Adrenal gland (tissue), 12 donors: ENCODE measurements around the gene UBAP1. TPM values are rescaled to one million over a fixed set of nuclear protein-coding genes. Genes with fewer than 3 reads are reported as not detected.

Experiments used
- DNase-seq, 7 donors: peaks; one replicate each; pipeline ENCODE4 v3.0.0-alpha.2; 2019 to 2020
- H3K27ac ChIP-seq, 5 donors: fragments of 200-600 bp; sonication (generic) in 4 of 5; 1 replicate in 3 of 5; 2 replicates in 2 of 5; pipeline versions ENCODE4 v1.5.1 to v1.8.0; 2016 to 2020; ENCODE audit warnings: mild to moderate bottlenecking in 1 of 5
- H3K27me3 ChIP-seq: fragments of 200-600 bp; 2 replicates; pipeline ENCODE4 v1.8.0; 2021
- H3K36me3 ChIP-seq, 2 donors: fragments of 200-600 bp; replicated peaks in 1 of 2; 1 replicate in 1 of 2; 2 replicates in 1 of 2; pipeline versions ENCODE4 v1.5.1 to v1.8.0; 2018 to 2022
- H3K4me1 ChIP-seq, 2 donors: fragments of 200-600 bp; replicated peaks in 1 of 2; 1 replicate in 1 of 2; 2 replicates in 1 of 2; pipeline versions ENCODE4 v1.5.1 to v1.8.0; 2018 to 2021
- H3K4me3 ChIP-seq, 4 donors: fragments of 200-600 bp; sonication (generic) in 3 of 4; one replicate each; pipeline ENCODE4 v1.5.1; 2016 to 2018
- H3K9me3 ChIP-seq, 3 donors: fragments of 200-600 bp; sonication (generic) in 1 of 3; replicated peaks in 1 of 3; 1 replicate in 2 of 3; 2 replicates in 1 of 3; pipeline versions ENCODE4 v1.5.1 to v1.8.0; 2016 to 2021
- CTCF ChIP-seq, 6 experiments: fragments of 450-650 bp in 4 of 6; fragments of 200-600 bp in 2 of 6; sonication (generic) in 1 of 6; IDR thresholded peaks; 1 replicate in 5 of 6; 2 replicates in 1 of 6; pipeline versions ENCODE4 v1.5.1 to v1.8.0; 2016 to 2021; ENCODE audit warnings: antibody characterized with exemption in 6 of 6, mild to moderate bottlenecking in 2 of 6, moderate library complexity in 1 of 6
- POLR2A ChIP-seq, 2 donors: fragments of 450-650 bp; IDR thresholded peaks; one replicate each; pipeline ENCODE4 v1.6.1; 2017; ENCODE audit warnings: antibody characterized with exemption in 2 of 2, mild to moderate bottlenecking in 2 of 2, moderate library complexity in 1 of 2
- WGBS, 4 donors: extraction: QIAGEN DNeasy Blood & Tissue Kit in 2 of 4; methylation state at CpG; one replicate each; pipeline versions ENCODE4 v1.1.5 to v1.1.7; 2013 to 2017; 5-methylcytosine and 5-hydroxymethylcytosine counted together
- intact Hi-C, 2 donors: fragments of 100-400 bp; cut with DNase I; formaldehyde crosslinking; loops; one replicate each; pipeline versions ENCODE4 v1.14.1 to v1.15.0; 2022 to 2023
- polyA plus RNA-seq, 3 donors: library from polyadenylated mRNA; stranded (reverse); fragments of 200-250 nt in 2 of 3; fragments of 350-450 nt in 1 of 3; fragmentation: Illumina TruSeq in 1 of 3; extraction: RNeasy Lipid Tissue Mini Kit (QIAGEN cat#74804) in 1 of 3; gene quantifications; one replicate each; pipeline ENCODE4 v1.2.3, GENCODE V29; 2013 to 2014
- total RNA-seq, 9 donors: library from RNA; depleted of rRNA in 4 of 9; stranded (reverse); fragments of >200 nt in 4 of 9; fragments of 120-200 nt in 1 of 9; fragmentation: NEBNext Ultra II Directional in 1 of 9; extraction: Animal tissue kit (Norgen Biotek cat#: 25700) in 1 of 9; gene quantifications; one replicate each; pipeline versions ENCODE4 v1.1.0 to v1.2.4, GENCODE V29; 2013 to 2023
- donor health status: healthy with polysubstance abuse.
- donor health status: Bipolar disorder and iron deficiency.
- donor health status: DM: yes; HTN: yes; CAD: no.
- donor health status: DM: no; HTN: no; CAD: no.
- donor health status: DM: no; HTN: no; CAD: no.
- donor health status: DM: yes; HTN: yes; CAD: no.

The UBAP1 gene
- total and polyA plus RNA-seq, 12 donors, result 34.8 to 146 (median 77.4) TPM

- H3K27ac ChIP-seq, result no peak overlapping the region
- H3K4me1 ChIP-seq, result no peaks in the 10 kb centered on the region
- H3K27me3 ChIP-seq, result no peaks in the 10 kb centered on the region
- no peak overlapping the region for H3K4me3 ChIP-seq
- H3K36me3 ChIP-seq, result no peaks in the 10 kb centered on the region
- WGBS, 4 donors, result 96 to 99% (median 97%) methylated on average over 6 of the region's 6 CpGs
- DNase-seq, result no peak
- TF ChIP-seq CTCF (IDR thresholded peaks at IDR 0.05), result no peak
- TF ChIP-seq POLR2A (IDR thresholded peaks at IDR 0.05), result no peak
- intact Hi-C loops, result no loop called here
- no peaks in the 10 kb centered on the region for H3K9me3 ChIP-seq
Measured at GRCh38 chr9:34275811-34276210, 97.0 kb downstream of the UBAP1 start.

- no peak overlapping the region for H3K27ac ChIP-seq
- 89 to 95% (median 92%) methylated on average over 3 of the region's 3 CpGs for WGBS, 4 donors
- no peak for DNase-seq
- no peaks in the 10 kb centered on the region for H3K27me3 ChIP-seq
- H3K4me3 ChIP-seq, result no peak overlapping the region
- H3K9me3 ChIP-seq, result no peaks in the 10 kb centered on the region
- no peaks in the 10 kb centered on the region for H3K36me3 ChIP-seq
- TF ChIP-seq POLR2A (IDR thresholded peaks at IDR 0.05) (no peak), CTCF (IDR thresholded peaks at IDR 0.05) (no peak)
- intact Hi-C loops, result no loop called here
- no peaks in the 10 kb centered on the region for H3K4me1 ChIP-seq
Measured at GRCh38 chr9:34276772-34277171, 97.9 kb downstream of the UBAP1 start.

- Histone ChIP-seq H3K27ac (no peak overlapping the region), H3K36me3 (no peaks in the 10 kb centered on the region), H3K27me3 (no peaks in the 10 kb centered on the region), H3K4me3 (no peak overlapping the region), H3K4me1 (no peaks in the 10 kb centered on the region), H3K9me3 (no peaks in the 10 kb centered on the region)
- peak in 2 of 7 donors; percentile 11 to 16 for DNase-seq
- no peak for TF ChIP-seq POLR2A (IDR thresholded peaks at IDR 0.05)
- no peak for TF ChIP-seq CTCF (IDR thresholded peaks at IDR 0.05)
- WGBS, 4 donors, result 54 to 79% (median 67%) methylated on average over 3 of the region's 3 CpGs
- intact Hi-C loops, result no loop called here
Measured at GRCh38 chr9:34279411-34279810, 100.6 kb downstream of the UBAP1 start.

- no peaks in the 10 kb centered on the region for H3K36me3 ChIP-seq
- H3K4me3 ChIP-seq, result no peak overlapping the region
- intact Hi-C loops, result no loop called here
- no peaks in the 10 kb centered on the region for H3K4me1 ChIP-seq
- no peak overlapping the region for H3K27ac ChIP-seq
- WGBS, 4 donors, result 82 to 100% (median 90%) methylated on average over 1 of the region's 1 CpG
- H3K9me3 ChIP-seq, result no peaks in the 10 kb centered on the region
- TF ChIP-seq CTCF (IDR thresholded peaks at IDR 0.05) (no peak), POLR2A (IDR thresholded peaks at IDR 0.05) (no peak)
- H3K27me3 ChIP-seq, result no peaks in the 10 kb centered on the region
- DNase-seq, result no peak
Measured at GRCh38 chr9:34282096-34282495, 103.3 kb downstream of the UBAP1 start.
